GM12872 (cell line): ENCODE data around the gene ZNF79.

Source experiments
- TF ChIP-seq, protein P1 (sequence below): IDR thresholded peaks from 3 replicates; pipeline ENCODE4 v1.5.1; 2011; ENCODE audit warnings: low read depth, mild to moderate bottlenecking, low read length, moderate library complexity; ENCODE audit not compliant: insufficient read depth

ZNF79 gene

DNA sequence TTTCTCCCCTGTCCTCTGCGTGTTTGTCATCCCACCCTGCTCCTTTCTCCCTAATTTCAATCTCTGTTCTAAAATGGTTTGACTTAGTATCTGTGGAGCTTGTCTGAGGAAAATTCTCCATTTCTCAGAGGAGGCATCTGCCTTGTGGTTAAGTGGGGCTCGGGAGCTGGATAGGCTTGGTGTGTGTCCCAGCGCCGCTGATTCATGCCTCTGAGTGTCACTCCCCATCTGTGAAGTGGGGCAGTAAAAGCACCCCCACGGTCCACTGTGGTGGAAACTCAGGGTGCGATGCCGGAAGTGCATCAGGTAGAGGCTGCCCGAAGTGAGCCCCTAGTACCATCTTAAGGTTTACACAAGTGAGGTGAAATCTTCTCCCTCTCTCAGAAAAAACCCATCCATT, 64.8 kb downstream of the ZNF79 start:
- TF ChIP-seq, protein P1, sequence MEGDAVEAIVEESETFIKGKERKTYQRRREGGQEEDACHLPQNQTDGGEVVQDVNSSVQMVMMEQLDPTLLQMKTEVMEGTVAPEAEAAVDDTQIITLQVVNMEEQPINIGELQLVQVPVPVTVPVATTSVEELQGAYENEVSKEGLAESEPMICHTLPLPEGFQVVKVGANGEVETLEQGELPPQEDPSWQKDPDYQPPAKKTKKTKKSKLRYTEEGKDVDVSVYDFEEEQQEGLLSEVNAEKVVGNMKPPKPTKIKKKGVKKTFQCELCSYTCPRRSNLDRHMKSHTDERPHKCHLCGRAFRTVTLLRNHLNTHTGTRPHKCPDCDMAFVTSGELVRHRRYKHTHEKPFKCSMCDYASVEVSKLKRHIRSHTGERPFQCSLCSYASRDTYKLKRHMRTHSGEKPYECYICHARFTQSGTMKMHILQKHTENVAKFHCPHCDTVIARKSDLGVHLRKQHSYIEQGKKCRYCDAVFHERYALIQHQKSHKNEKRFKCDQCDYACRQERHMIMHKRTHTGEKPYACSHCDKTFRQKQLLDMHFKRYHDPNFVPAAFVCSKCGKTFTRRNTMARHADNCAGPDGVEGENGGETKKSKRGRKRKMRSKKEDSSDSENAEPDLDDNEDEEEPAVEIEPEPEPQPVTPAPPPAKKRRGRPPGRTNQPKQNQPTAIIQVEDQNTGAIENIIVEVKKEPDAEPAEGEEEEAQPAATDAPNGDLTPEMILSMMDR = no peak

DNA sequence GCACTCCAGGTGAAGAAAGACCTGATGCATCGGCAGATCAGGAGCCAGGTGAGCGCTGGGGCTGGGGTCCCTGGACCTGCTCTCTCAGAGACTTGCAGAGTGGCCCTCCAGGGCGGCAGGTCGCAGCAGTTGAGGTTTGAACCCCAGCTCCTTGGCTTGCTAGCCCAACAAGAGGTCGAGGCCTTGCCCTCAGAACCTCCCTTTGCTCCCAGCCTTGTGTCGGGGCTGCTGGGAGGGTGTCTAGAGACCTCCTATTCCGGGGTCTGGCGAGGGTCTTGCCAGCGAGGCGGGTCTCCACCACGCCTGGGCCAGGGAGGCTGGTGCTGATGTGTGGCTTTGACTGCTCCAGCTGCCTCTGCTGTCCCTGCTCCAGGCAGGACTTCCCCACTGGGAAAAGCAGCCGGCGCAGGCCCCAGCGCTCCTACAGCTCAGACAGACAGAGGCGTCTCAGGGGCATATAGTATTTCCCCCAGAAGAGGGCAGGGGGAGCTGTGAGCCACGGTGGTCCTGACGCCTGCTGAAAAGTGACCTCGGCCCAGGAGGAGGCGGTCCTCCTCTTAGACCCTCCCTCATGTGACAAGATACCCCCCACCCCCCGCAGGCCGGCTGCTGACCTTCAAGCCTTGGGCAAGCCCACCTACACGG, 65.4 kb downstream of the ZNF79 start:
- TF ChIP-seq, protein P1 = no peak

DNA sequence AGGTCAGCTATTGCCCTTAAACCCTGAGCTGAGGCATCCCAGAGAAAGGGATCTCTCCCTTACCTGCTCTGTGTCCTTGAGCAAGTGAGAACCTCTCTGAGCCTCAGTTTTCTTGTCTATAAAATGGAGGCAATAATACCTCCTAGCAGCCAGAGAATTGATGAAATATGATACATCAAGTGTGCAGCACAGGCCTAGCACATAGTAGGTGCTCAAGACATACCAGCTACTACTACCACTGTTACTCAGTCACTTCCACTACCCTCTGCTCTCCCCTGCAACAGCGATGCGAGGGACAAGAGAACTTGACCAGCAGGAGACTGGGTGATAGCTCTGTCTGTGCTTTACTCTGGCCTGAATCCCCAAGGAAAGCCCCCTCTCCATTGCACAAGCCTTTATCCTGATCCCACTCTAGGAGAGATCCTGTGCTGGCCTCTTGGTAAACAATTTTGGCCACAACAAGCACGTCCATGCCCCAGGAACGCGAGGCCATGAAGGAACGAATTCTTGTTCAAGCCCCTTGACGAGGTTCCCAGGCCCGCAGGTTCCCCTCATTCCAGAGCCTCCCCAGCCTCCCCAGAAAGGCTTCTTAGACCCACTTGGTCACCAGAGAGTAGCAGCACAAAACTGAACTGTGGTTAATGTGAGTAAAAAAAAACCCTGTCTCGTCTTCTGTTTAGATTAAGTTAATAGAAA, 66.5 kb downstream of the ZNF79 start:
- TF ChIP-seq, protein P1 = no peak

DNA sequence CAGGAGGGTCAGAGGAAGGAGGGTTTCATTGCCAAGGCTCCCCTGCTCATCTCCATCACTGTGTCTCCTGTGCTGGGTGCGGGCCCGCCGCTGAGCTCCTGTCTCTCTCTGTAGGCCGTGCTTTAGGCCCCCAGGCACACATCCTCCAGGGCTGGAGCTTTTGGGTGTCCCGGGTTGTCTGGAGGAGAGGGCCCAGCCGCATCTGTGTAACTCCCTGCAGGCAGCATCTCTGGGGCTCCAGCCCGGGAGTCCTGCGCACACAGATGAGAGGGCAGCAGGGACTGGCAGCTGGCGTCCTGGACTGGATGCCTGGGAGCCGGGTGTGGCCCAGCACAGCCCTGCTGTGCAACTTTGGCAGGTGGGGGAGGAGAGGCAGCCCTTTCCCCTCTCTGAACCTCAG, 67.3 kb downstream of the ZNF79 start:
- TF ChIP-seq, protein P1 = no peak

DNA sequence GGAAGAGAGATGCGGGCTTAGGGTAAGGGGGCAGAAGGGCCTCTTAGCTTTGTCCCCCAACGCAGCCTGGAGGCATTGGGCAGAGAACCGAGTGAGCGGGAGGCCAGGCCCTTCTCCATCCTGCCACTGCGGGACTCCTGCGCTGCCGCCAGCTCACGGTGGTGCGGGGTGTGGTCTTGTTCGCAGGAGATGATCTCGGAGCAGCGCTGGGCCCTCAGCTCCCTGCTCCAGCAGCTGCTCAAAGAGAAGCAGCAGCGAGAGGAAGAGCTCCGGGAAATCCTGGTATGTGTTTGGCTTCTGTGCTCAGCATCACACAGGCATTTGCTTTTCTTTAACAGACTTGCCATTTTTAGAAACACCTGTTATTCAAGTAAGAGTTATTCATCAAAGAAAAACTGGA, 68.4 kb downstream of the ZNF79 start:
- TF ChIP-seq, protein P1 = no peak

DNA sequence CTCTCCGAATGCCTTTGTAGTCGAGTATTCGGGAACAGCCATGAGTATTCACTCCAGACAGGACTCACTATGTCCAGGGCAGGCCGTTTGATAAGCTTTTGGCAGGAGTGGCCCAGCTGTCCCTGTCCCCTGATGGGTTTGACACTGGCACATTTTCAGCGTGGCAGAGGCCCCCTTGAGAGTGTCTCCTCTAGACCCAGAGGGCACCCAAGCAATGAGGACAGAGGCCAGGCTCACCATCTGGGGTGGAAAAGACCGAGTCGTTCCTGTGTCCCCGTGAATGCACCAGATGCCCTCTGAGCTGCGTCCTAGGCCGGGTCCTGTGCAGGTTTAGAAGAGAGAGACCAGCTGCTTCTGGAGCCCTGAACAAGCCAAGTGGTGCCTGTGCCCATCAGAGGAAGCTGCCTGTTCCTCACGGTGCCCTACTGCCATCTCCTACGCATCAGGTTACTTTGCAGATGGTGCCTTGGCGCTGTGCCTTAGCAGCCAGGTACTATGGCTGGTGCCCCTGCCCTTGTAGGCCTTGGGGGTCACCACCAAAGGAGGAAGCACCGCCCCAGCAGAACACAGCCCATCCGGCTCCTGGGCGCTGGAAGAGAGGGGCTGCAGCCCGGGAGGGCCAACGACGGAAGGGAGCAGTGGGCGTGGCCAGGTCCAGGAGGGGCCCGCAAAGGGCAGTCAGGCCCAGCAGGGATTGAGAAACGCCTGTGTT, 69.6 kb downstream of the ZNF79 start:
- TF ChIP-seq, protein P1 = no peak

DNA sequence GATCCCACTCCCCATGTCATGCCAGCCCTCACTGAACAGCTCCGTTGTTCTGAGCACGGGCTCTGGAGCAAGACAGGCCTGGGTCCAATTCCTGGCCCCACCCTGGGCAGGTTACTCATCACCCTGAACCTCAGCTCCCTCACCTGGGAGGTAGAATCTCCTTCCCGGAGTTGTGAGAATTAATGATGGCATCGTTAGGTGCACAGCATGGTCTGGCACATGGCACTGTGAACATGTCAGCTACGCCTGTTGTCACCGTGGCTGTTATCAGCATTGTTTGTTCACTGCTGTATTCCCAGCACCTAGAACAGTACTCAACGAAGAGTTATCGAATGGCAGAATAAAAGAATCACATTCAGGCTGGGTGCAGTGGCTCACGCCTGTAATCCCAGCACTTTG, 70.1 kb downstream of the ZNF79 start:
- TF ChIP-seq, protein P1 = no peak
